ENCODE results near the gene ARHGAP19.

The ARHGAP19 gene

GRCh38 chr10:97190450-97190849, 102.0 kb downstream of the ARHGAP19 start:
- no peak for DNase-seq

- DNase-seq, result no peak
These were observed 104.2 kb downstream of the ARHGAP19 start for GRCh38 chr10:97188261-97188711.

GRCh38 chr10:97186911-97187310, 105.5 kb downstream of the ARHGAP19 start:
- no peak for DNase-seq

GRCh38 chr10:97185326-97186058, 106.9 kb downstream of the ARHGAP19 start, which contains the start of gene SLIT1:
TSS of gene SLIT1 (minus strand) at chr10:97185959. CDS start at chr10:97185674, 285 bp downstream.
- no peak for DNase-seq

GRCh38 chr10:97184971-97185325, 107.5 kb downstream of the ARHGAP19 start:
- DNase-seq, result no peak

- DNase-seq, result no peak
These were observed 109.1 kb downstream of the ARHGAP19 start for GRCh38 chr10:97183314-97183713.

- DNase-seq, result no peak
These were observed 110.0 kb downstream of the ARHGAP19 start for GRCh38 chr10:97182288-97182990.

GRCh38 chr10:97180986-97181385, 111.5 kb downstream of the ARHGAP19 start:
- no peak for DNase-seq

GRCh38 chr10:97180363-97180755, 112.1 kb downstream of the ARHGAP19 start:
- DNase-seq, result no peak

GRCh38 chr10:97179731-97180362, 112.6 kb downstream of the ARHGAP19 start:
- no peak for DNase-seq

- DNase-seq, result no peak
These were observed 113.1 kb downstream of the ARHGAP19 start for GRCh38 chr10:97179311-97179710.

GRCh38 chr10:97178074-97178473, 114.4 kb downstream of the ARHGAP19 start:
- no peak for DNase-seq

GRCh38 chr10:97176226-97176625, 116.2 kb downstream of the ARHGAP19 start:
- DNase-seq, result no peak

- DNase-seq, result no peak
These were observed 116.9 kb downstream of the ARHGAP19 start for GRCh38 chr10:97175586-97175985.

- DNase-seq, result no peak
These were observed 117.5 kb downstream of the ARHGAP19 start for GRCh38 chr10:97174941-97175340.

- no peak for DNase-seq
These were observed 118.1 kb downstream of the ARHGAP19 start for GRCh38 chr10:97174276-97174775.

- DNase-seq, result no peak
These were observed 119.4 kb downstream of the ARHGAP19 start for GRCh38 chr10:97173036-97173435.
